ENCODE results near the gene FBLN7.

DNA sequence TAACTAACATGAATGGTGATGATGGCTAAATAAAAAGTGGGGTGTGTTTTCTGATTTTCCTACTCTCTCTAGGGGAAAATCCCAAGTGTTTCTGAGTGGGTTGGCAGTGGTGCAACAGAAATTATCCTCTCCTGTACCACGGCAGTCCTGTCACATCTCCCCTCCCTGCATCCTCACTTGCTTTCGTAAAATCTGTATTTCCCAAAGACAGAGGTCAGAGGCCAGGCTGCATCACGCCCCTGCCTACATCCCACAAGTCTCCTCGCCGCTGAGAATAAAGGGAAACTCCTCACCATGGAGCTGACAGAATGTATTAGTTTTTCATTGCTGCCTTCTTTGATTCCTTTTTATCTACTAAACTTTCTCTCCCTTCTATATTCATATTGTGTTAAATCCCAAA is 13.1 kb downstream of the FBLN7 start:
- TF ChIP-seq GATA3 (IDR thresholded peaks at IDR 0.05; ENCODE audit: low read depth, low read length) (no peak), GATA2 (IDR thresholded peaks at IDR 0.05; ENCODE audit: low read depth, low read length) (no peak)

Measured in SH-SY5Y (cell line).